CD4-positive, alpha-beta T cell treated with Interferon alpha-2 for 1 hour (primary cell): ENCODE data around the gene PSMB10.

Experiments
- DNase-seq, 2 donors: peaks; one replicate each; pipeline ENCODE4 v3.0.0-alpha.2; 2020 to 2022

Gene PSMB10

DNA sequence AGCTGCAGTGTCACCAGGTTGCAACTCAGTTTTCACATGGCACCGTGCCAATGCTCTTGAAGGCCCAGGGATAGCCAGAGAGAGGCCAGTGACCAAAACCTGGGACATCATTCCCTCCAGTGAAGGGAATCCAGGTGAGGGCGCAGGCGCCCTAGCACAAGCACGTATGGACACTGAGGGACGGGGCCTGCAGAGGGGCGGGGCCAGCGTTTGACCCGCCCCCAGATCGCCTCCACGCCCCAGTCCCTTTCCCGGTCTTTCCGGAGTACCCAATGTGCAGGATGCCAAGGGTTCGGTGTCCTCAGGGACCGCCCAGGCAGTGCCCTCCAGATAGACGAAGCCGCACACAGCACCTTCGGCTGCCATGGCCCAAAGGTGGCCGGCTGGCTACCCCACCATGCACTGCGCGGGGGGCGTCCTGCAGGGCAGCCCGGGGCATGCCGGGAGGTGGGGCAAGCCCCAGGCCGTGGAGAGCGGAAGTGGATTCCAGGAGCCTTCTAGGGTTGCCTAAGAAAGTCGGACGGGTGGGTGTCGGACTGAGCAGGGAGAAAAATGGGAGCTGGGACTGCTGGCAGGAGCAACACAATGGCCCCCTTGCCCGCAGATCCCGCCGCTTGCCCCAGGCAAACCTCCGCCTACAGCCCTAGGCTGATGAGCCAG lies 27.1 kb upstream of the PSMB10 start:
- no peak for DNase-seq

DNA sequence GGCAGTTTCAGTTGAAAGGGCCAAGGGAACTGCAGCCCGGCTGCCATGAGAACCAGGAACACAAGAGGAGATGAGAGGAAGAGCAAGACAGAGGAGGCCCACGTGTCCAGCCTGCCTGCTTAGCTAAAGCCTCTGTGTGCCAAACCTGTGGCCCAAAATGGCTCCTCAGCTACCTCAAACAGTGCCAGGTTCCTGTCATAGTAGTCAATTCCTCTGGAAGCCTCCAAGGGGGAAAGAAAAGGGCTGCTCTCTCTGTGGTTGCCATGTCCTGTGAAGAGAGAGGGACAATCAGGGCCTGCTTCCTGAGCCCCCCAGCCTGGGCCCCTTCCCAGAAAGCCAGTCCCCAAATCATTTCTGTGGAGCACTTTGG lies 26.6 kb upstream of the PSMB10 start:
- no peak for DNase-seq

DNA sequence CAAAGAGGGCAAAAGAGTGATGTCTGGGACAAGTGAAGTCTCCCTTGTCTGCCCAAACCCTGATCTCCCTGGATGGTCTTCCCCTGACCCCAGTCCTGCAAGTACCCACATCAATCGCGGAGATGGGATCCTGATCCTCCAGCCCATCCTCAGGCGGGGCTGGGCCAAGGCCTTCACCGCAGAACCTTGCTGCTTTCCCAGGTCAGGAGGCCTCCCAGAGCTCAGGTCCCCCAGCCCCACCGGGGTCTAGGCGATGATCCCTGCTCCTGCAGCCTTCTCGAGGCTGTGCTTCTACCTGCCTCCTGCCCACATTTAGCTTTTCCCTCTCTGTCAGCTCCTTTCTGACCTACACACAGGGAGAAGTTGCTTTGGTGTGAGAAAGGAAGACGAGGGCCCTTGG lies 25.5 kb upstream of the PSMB10 start:
- no peak for DNase-seq

DNA sequence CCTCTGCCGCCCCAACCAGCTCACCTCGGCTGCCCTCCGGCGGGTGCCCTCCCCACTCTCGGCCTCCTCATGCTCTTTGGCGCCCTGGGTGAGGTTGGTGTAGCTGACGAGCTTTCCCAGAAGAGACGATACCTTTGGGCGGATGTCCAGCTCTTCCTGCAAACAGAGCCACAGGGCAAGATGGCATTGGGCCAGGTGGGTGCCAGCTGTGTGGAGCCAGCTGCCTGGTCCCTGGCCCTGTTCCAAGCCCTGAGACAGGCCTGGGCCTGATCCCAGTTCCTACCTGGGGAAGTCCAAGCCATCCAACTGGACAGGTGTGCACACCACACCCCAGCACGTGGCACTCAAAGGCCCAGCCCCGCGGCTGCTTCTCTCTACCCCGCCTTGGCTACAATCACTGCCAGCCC lies 24.9 kb upstream of the PSMB10 start:
- no peak for DNase-seq

DNA sequence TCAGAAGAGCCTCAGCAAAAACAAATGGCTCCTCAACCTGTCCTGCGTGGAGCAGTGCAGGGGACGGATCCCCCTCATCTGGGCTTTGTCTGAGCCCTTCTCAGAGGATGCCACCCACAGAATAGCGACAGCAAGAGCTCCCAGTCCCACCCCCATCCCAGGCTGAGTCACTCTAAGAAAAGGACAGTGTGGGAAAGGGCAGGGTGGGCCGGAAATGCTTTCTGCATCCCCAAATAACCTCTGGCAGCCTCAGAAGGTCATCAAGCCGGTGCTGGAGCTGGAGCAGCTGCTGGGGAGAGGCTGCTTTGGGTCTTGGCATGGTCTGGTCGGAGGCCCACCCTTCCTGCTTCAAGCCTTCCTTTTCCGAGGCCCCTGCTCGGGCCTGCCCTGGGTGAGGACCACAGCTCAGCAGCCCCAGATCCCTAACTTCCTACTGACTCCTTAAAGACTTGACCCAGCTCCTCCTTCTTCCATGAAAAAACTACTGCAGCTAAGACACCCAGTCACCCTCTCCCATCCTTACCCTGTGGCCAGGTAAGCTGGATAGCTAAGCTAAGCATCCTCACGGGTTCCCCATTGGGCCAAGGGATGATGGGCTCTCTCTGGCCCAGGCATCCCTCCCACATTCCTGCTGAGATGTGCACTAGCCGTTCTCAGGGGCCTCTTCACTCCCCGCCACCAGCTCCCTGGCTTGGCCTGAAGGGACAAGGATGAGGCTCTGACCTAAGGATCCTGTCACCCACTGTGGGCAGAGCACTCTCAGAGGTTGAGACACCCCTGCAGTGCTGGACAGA lies 23.1 kb upstream of the PSMB10 start:
- DNase-seq = no peak

DNA sequence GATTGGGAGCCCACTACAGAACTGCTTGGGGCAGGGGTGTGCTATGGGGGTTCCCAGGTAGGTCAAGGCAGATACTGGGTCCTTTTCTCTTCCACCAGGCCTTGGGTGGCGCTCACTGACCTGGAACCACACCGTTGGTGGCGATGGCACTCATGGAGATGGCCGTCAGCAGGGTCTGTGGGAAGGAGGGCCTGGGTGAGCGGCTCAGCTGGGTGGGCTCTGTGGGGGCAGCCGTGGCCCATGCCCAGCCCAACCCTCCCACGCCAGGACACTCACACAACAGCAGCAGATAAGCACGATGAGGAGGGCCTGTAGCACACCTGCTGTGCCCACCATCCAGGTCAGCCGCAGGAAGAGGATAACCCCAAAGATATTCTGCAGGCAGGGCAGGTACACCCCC lies 21.0 kb upstream of the PSMB10 start:
- DNase-seq = no peak

DNA sequence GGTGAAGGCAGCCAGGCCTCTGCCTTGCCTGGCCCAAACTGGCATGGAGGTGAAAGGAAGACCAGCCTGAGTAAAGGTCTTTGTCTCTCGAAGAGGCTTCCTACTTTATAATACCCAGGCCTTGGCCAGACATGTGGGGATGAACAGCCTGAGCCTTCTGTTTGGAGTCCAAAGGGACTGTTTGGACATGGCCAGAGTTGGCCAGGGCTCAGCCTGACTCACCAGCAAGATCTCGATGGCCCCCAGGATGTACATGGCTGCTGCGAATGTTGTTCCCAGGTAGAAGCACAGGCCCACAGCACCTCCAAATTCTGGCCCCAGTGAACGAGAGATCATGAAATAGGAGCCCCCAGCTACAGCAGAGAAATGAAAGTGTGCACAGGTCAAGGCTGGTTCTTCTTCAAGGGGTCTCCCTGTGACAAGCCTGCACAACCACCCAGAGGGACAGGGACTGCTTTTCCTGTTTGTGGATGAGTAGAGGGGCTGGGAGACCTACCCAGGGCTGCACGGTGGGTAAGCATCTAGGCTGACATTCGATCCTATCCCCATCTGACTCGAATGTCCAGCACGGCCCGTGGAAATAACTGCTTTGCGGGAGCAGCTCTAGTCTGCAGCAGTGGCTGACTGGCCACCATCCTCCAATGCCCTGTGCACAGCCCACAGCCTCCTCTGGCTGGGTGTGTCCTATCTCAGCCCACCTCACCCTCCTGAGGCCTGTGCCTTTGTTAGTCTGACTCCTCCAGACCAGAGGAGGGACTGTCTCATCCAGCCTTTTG lies 18.0 kb upstream of the PSMB10 start:
- no peak for DNase-seq

DNA sequence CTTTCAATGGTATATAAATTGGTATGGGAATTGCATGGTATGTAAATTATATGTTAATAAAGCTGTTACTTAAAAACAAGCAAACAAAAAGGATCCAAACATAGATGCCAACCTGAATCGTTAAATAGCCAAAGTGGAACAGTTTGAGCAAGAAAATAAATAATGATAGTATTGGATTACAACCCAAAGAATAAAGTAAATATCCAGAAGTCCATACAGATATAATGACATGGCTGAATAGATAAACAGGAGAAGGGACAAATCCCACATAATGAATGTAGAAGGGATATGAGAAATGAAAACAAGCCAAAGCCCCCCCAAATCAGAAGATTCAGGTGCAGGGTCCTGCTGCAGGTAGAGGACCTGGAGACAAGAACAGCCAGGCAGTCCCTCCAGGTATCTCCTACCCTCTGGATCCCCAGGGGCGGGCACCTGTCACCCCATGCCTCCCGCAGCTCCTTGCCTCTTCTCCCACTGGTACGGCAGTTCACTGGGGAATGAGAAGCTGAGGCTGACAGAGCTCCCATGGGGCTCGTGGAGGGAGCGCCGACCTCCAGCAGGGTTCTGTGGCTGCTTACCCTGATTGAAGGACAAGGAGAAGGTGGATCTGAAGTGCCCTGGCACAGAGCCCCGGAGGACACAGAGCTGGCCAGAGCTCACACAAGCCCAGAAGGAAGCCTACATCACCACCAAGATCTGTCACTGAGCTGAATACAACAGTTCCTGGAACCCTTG lies 17.2 kb upstream of the PSMB10 start:
- DNase-seq = no peak

DNA sequence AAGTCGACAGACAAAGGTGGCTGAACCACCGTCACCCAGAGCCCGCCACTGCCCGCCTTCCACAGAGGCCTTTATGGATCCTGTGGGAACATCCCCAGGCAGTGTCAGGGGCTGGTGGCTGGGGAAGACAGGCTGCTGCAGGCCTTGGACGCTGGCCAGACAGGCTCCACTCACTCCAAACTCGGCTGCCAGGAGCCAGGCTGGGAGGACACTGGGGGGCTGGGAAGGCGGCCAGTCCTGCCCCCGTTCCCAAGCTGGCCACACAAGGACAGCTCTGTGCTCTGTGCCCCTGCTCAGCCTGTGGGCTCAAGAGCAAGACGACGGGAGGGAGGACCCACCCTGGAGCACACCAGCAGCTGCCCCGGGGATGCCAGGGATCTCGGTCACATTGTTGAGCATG lies 14.8 kb upstream of the PSMB10 start:
- DNase-seq = no peak

DNA sequence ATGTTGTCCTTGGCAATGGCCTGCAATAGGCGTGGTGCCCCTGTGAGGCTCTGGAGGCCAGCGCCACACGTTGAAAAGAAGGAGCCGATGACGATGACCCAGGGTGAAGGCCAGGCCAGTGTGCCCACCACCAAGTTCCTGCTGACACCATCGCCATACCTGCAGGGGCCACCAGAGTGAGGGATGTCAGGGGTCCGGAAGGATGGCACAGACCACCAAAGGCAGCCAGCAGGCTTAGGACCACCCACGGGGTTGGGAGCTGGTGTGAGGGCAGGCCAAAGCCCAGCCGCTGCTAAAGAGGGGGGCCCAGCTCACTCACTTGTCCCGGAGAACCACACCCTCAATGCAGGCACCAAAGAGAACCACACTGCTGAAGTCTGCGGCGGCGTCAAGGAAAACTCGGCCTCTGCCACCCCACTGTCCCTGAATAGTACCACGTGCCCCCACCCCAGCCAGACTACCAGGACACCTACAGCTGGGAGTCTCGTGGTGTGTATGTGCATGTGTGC lies 13.7 kb upstream of the PSMB10 start:
- no peak for DNase-seq

DNA sequence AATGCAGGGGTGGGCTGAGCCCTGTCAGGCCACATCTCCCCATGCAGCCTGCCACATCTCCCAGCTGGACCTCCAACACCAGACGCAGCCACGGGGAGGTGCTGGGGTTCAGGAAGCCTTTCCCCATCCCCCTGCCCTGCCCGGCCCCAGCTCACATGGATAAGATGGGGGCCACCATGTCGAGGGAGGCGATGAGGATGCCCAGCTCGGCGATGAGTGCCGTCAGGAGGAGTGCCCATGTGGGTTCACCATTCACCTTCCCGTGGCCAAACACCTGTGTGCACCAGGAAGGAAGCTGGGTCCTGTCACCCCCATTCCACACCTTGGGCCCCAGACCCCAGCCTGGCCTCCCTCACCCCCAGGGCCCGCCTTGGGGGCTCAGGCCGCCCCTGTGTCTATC lies 13.0 kb upstream of the PSMB10 start:
- DNase-seq = no peak

DNA sequence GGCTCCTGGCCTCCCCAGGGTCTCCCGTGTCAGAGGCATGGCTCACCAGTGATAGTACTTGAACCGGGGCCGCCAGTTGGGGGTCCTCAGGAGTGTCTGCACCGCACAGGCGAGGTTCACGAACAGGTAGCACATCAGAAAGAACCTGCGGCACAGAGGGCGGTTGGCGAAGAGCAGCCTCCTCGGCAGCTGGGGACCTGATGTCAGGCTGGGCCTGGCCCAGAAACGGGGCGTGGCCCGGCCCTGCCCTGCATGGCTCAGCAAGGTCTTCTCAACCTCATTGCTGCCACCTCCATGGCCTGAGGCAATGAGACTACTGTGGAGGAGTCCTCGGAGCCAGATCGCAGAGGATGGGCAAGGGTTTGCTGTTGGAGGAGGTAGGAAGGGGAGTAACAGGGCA lies 11.4 kb upstream of the PSMB10 start:
- no peak for DNase-seq

DNA sequence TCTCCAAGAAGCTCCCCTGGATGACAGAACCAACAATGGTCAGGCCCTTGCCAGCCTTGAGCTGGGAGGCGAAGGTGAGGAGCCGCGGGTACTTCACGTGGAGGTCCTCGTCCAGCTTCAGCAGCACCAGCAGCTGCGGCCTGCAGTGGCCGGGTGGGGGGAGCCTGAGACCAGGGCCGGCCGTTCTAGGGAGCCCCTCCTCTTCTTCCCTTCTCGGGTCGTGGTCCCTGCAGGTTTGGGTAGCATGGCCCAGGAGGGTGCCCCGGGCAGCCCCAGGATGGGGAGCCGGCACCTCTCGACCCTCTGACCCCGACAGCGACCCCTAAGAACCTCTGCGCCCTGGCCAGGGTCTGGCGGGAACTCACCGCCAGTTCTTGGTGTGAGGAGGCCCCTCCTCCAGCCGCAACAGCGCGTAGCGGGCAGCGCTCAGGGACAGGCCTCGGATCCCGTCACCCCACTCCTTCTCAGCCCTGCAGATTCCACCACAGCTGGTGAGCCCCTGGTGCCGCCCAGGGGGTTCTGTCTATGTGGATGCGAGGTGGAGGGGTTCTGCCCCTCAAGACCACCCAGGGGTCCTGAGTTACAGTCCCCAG lies 10.4 kb upstream of the PSMB10 start:
- no peak for DNase-seq

DNA sequence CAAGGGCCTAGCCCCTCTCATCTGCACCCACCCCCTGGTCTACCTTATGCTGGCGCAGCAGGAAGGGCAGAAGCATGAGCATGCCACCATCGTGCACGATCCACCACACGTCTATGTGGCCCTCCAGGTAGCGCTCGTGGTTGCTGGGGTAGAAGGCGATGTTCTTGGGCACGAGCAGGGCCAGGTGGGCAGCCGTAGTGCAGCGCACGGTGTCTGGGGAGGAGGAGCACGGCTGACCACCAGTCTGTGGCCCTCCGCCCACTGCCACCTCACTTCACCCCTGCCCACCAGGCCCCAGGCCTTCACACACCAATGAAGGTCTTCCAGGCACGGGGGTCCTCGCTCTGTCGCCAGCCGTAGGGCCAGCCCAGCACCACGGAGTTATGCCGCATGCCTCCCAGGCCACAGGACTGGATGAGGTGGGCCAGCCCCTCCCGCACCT lies 9.5 kb upstream of the PSMB10 start:
- DNase-seq = no peak

DNA sequence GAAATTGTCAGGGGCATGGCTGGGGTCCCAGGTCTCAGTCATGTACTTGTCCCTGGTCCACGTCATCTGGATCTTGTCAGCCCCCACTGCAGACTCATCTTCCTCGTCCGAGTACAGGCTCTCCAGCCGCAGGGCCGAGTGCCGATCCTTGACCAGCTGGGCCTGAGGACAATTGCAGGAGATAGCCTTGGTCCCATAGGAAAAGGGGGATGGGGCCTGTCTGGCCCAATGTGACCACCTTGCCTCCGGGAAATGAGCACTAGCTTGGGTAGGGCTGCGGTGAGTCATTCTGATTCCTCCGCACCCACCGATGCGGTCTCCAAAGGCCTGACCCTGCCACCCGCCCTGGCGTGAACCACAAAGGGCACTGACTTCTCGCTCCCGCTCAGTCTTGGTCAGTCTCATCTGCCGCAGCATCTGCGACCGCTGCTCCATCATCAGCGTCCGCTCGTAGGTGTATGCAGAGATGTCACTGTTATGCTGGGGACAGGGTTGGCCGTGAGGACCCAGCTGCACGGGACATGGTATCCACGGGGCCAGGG lies 8.8 kb upstream of the PSMB10 start:
- no peak for DNase-seq

DNA sequence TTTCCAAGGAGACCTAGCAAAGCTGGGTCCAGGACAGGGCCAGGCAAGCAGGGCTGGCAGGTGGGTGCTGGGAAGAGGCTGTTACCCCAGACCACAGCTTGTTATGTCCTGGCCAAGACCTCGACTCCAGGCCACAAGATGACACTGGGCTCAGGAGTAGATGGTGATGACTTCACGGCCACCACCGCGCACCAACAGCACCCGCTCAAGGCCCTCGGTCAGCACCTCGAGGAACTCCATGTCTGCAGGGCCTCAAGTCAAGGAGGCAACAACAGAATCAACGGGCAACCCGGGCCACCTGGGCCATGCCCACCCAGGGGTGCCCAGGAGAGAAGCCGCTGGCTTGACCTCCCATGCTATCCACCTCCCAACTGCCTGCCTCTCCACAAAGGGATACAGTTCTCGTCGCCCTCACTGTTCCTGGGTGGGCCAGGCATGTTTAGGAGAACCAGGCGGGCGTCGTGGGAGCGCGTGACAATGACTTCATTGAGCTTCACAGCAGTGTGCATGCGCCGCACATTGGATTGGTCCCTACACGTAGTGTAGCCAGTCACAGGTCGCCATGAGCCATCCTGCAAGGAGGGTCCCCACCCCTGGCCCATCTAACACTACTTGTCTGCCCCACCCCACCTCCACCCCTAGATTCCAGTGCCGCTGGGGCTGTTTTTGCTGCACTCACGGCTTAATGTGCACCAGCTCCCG lies 8.2 kb upstream of the PSMB10 start:
- DNase-seq = no peak

DNA sequence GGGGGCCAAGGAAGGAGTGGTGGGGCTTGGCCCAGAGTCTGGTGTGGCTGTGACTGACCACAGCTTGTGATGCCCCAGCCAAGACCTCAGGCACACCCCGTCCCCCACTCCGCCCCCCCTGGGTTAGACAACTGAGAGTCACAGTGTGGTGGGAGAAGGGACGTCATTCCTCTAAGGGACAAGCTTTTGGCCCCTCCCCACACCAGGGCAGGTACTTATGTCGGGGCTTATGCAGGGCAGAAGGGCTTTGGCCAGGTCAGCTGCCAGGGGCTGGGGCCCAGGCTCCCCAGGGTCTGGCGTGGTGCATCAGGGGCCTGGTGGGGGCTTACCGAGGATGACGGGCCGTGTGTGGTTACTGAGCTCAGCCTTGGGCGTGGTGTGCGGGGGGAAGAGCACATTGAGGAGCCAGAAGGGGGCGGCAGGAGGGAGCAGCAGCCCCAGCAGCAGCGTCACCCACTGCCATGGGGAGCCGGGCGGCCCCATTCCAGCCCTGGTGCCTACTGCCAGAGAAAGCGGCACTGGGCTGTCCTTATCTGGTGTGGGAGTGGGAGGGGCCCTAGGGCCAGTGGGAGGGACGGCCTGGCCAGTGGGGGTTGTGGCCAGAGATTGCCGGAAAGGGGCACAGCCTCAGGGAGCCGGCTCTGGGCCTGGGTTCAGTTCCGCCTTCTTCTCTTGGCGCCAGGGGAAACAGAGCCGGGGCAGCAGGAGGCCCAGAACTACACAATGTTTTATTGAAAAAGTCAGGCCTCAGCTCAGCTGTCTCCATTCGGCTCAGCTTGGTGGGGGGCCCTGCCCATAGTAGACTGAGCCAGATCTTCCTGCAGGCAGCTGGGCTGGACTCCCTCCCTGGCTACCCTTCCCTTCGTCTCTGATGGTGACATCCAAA lies 7.2 kb upstream of the PSMB10 start, which contains the start of gene LCAT:
TSS of gene LCAT (minus strand) at position 502 of the 886 bp plus-strand sequence. CDS start at position 483, 19 bp downstream.
- no peak for DNase-seq

DNA sequence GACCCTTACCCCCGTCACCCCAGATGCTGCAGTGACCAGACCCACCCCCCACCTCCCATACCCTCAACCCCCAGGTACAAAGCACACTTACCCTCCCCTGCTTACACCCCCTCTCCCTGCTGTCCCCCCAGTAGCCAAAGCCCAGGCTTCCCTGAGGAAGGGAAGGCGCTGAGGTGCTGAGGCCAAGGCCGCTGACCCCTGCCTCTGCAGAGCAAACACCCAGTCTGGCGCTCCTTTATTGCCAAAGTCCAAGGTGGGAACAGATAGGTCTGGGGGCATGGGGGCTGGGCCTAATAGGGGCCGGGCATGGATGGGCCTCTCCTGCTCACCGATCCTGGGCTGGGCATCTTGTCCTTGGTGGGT lies 6.6 kb upstream of the PSMB10 start:
- no peak for DNase-seq

DNA sequence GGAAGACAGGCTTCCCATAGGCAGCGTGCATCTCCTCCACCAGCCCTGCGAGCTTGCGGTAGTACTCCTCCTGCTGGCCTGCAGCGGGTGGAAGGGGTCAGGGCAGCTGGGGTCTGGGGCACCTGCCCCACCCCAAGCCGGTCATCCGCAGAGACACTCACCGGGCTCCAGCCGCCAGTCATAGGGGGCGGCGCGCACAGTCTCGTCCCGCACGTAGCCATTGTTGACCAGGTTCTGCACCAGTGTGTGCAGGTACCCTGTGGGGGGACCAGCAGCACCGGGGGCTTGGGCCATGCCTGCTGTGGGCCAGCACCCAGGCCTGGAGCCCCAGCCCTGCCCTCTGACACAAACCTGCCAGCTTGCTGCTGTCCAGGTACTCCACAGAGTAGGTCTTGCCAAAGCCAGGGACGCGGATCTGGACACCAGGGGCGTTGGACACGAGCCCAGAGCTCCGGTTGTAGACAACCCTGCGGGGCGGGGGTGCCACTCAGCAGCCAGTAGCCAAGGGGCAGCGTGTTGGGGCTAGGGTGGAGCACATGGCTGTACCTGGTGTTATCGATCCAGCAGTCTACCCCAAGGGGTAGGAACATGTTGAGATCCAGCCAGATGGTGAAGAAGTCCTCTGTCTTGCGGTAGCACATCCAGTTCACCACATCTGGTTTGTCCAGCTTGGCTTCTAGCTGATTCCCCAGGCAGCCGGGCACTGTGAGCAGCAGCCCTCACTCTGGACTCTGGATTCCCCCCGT lies 6.0 kb upstream of the PSMB10 start:
- DNase-seq = no peak

DNA sequence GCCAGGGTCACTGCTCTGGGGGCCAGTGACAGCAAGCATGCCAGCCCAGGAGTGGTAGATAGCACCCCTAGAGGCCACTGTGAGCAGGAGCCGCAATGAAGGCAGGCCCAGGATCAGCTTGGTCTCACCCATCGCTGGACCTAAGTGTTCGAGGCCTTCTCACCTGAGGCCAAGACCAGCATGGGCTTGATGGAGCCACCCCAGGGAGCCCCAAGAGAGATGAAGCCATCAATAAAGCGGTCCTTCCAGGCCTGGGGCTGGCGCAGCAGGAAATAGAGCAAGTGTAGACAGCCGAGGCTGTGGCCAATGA lies 5.5 kb upstream of the PSMB10 start:
- DNase-seq = peak; percentile 20 to 45
